ENCODE measurements around the gene ZNF385D.

Gene ZNF385D

GRCh38 chr3:21682206-21682605 lies 68.8 kb downstream of the ZNF385D start:
- no peak for DNase-seq (ENCODE audit: low spot score)
- ChIA-PET POLR2A (ENCODE audit: low non-redundant PET) (no interaction called here), CTCF (interaction anchor here (0.7 kb wide), 1 partner anchor 160 kb away, joined by 4 read pairs; no protein-coding TSS in a partner anchor)
- no peak for TF ChIP-seq CTCF (conservative IDR thresholded peaks at IDR 0.05; ENCODE audit: low read depth)
- H3K27ac ChIP-seq, result no peak overlapping the region

GRCh38 chr3:21673393-21673792 lies 77.6 kb downstream of the ZNF385D start:
- CTCF ChIA-PET, result no interaction called here
- H3K27ac ChIP-seq, result no peak overlapping the region
- DNase-seq (ENCODE audit: low spot score), result no peak
- TF ChIP-seq CTCF (conservative IDR thresholded peaks at IDR 0.05; ENCODE audit: low read depth), result no peak
- POLR2A ChIA-PET (ENCODE audit: low non-redundant PET), result no interaction called here

GRCh38 chr3:21672303-21672702 lies 78.7 kb downstream of the ZNF385D start:
- POLR2A ChIA-PET (ENCODE audit: low non-redundant PET), result no interaction called here
- DNase-seq (ENCODE audit: low spot score), result peak; percentile 0
- CTCF ChIA-PET, result no interaction called here
- no peak for TF ChIP-seq CTCF (conservative IDR thresholded peaks at IDR 0.05; ENCODE audit: low read depth)
- no peak overlapping the region for H3K27ac ChIP-seq

- POLR2A ChIA-PET (ENCODE audit: low non-redundant PET), result no interaction called here
- H3K27ac ChIP-seq, result no peak overlapping the region
Observed at GRCh38 chr3:21670386-21670785, 80.6 kb downstream of the ZNF385D start.

GRCh38 chr3:21668012-21668411 lies 83.0 kb downstream of the ZNF385D start:
- no peak for TF ChIP-seq CTCF (conservative IDR thresholded peaks at IDR 0.05; ENCODE audit: low read depth)

More at GRCh38 chr3:21670386-21670785, 80.6 kb downstream of the ZNF385D start:
- no peak for TF ChIP-seq CTCF (conservative IDR thresholded peaks at IDR 0.05; ENCODE audit: low read depth)
- CTCF ChIA-PET, result no interaction called here
- DNase-seq (ENCODE audit: low spot score), result no peak

GRCh38 chr3:21665444-21666100 lies 85.4 kb downstream of the ZNF385D start:
- no peak overlapping the region for H3K27ac ChIP-seq
- ChIA-PET POLR2A (ENCODE audit: low non-redundant PET) (no interaction called here), CTCF (interaction anchor here (0.7 kb wide), 1 partner anchor 89 kb away, joined by 3 read pairs; no protein-coding TSS in a partner anchor)
- DNase-seq (ENCODE audit: low spot score), result no peak
- no peak for TF ChIP-seq CTCF (conservative IDR thresholded peaks at IDR 0.05; ENCODE audit: low read depth)

More at GRCh38 chr3:21668012-21668411, 83.0 kb downstream of the ZNF385D start:
- ChIA-PET POLR2A (ENCODE audit: low non-redundant PET) (no interaction called here), CTCF (no interaction called here)
- no peak overlapping the region for H3K27ac ChIP-seq
- DNase-seq (ENCODE audit: low spot score), result no peak

Data from RWPE1 (cell line).